Cerebellar nuclear complex (tissue), 1 donor: Measurements from ENCODE around the gene BOC.

Source experiments
- DNase-seq, 2 experiments: peaks; one replicate each; lab custom pipeline; 2025; lab: John Stamatoyannopoulos, UW

Gene BOC

DNA sequence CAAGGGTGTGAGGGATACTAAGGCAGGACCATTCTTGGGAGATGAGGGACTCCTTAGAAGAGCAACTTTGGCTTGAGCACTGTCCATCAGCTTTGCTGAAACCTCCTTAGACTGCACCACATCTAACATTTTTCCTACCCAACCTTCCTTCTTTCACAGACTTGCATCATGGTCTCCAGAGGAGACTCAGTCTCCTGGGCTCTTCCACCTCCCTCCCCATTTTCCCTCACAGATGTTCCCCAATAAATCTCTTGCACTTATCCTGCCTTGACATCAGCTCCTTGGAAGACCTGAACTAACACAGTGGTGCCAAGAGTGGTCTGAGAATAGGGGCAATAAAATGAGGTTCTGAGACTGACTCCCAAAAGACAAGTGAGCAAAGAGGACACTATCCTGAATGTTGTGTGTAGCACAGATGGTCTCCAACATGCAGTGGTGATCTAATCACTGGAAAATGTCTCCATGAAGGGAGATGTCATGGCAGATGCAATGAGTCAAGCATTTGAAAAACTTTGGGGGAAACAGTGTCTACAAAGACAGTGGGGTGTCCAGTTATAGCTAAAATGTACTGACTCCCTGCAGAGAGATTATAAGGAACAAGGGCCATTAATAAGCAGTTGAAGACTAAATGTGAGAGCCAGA, 26.0 kb upstream of the BOC start:
- no peak for DNase-seq

GRCh38 chr3:113186566-113186965, 24.8 kb upstream of the BOC start:
- no peak for DNase-seq

DNA sequence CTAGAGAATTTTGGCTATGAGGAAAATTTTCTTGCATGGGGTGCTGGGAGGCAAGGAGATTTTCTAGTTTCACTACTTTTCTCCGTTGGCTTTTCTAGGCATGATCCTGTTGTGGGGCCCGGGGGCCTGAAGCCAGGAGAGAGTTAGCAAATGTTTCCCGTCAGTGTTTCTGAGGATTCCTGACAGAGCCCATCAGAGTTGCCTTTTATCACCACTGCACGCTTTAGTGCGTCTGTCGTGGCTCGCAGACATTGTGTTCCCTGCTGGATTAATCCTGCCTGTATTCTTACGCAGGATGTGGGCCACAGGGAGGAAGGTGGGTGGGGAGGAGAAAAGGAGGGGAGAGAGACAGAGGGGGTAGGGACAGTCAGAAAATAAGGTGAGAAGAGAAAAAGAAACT, 18.1 kb upstream of the BOC start:
- no peak for DNase-seq

GRCh38 chr3:113193719-113194118, 17.6 kb upstream of the BOC start:
- no peak for DNase-seq

GRCh38 chr3:113194823-113195401, 16.4 kb upstream of the BOC start:
- DNase-seq: no peak

- no peak for DNase-seq
These were observed 11.0 kb upstream of the BOC start for GRCh38 chr3:113200351-113200750.

- no peak for DNase-seq
These were observed 10.4 kb upstream of the BOC start for GRCh38 chr3:113200946-113201345.

- no peak for DNase-seq
These were observed 7.0 kb upstream of the BOC start for GRCh38 chr3:113204371-113204770.

GRCh38 chr3:113205481-113205880, 5.9 kb upstream of the BOC start:
- no peak for DNase-seq

- DNase-seq: no peak
These were observed 590 bp upstream of the BOC start for GRCh38 chr3:113210604-113211329.

DNA sequence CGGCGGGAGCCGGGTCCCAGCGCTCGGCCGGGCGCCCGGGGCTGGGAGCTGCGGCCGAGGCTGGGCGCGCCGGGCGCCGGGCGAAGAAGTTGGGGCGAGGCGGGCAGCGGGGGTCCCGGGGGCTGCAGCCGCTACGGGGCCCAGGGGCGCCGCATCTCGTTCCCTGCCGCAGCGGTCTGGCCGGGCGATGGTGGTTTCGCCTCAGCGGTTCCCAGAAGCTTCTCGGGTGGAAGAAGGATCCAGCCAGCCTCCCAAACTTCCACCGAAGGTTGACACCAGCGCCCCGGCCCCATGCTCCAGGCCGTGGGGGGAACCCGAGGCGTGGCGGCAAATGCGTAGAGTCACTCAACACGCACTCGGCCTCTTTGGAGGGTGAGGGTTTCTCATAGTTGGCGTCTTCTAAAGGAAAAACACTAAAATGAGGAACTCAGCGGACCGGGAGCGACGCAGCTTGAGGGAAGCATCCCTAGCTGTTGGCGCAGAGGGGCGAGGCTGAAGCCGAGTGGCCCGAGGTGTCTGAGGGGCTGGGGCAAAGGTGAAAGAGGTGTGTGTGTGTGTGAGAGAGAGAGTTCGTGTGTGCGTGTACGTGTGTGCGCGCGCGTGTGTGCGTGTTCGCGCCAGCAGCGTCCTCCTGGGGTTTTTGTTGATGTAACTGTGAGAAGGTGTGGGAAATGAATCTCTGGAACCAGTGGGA, 940 bp downstream of the BOC start:
- DNase-seq: no peak

DNA sequence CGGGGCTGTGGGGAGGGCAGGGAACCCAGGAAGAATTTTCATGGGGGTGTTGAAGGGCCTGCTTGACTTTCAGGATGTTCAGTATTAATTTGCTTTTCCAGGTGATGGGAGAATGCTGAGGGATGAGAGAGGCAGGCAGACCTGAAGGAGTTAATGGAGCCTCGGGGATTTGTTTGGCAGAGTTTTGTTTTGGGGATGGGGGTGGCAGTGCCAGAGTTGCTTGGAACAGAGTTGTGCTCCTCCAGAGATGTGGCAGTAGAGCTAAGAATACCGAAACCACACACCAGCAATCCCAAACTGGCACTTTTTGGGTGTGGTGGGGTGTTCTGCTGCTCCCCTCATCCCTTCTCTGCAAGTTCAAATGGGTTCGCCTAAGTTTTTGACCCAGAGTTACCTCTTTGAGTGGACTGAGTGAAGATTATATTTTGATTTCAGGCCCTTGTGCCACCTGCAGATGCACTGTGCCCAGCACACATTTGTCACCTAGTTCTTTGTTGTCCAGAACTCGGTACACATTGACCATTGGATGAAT, 1.6 kb downstream of the BOC start:
- DNase-seq: no peak

DNA sequence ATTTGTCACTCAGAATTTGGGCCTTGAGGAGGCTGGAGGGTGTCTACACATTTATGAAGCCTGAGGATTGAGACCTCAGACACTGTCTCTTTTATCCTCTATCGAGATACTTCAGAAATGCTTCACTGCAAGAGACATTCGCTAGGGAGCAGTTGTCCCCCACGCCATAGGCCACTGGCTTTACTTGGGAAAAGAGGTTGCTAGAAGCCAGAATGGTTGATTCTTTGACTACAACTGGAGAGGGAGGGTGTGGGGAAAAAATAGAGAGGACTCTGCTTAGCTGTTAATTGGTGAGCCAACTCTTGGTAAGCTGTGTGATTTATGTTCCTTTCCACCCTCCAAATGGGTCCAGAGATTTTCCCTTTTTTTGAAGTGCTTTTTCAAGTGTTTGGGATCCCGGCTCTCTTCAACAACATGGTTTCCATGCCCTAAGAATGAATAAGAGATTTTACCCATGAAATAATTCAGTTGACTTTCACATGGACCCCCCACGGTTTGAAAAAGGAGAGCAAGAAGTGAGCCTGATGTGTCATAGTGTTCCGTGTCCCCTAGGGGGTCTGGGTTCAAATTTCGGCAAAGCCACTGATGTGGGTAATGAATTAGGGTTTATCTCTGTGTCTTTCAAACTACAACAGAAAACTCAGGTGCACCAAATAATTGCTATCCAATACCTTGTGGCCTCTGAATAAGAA, 2.7 kb downstream of the BOC start:
- no peak for DNase-seq

GRCh38 chr3:113214917-113215595, 3.7 kb downstream of the BOC start:
- no peak for DNase-seq

GRCh38 chr3:113216393-113216792, 5.0 kb downstream of the BOC start:
- DNase-seq: no peak

GRCh38 chr3:113218011-113218680, 6.8 kb downstream of the BOC start:
- DNase-seq: no peak

DNA sequence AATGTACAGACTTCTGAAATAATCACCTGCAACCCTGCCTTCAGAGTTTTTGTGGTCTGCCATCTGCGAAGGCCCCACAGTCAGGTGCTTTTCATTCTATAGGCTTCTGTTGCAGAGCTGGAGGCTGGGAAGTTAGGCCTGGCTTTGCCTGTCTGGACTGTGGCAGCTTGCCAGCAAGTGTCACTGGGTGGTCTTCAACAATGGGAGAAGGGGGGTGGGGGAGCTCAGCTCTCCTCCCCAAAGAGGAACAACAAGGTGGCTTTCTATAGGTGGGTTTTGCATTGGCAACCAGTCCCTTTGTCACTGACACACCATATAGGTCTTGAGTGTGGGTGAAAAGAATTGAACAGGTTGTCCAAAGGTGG, 7.3 kb downstream of the BOC start:
- DNase-seq: no peak

DNA sequence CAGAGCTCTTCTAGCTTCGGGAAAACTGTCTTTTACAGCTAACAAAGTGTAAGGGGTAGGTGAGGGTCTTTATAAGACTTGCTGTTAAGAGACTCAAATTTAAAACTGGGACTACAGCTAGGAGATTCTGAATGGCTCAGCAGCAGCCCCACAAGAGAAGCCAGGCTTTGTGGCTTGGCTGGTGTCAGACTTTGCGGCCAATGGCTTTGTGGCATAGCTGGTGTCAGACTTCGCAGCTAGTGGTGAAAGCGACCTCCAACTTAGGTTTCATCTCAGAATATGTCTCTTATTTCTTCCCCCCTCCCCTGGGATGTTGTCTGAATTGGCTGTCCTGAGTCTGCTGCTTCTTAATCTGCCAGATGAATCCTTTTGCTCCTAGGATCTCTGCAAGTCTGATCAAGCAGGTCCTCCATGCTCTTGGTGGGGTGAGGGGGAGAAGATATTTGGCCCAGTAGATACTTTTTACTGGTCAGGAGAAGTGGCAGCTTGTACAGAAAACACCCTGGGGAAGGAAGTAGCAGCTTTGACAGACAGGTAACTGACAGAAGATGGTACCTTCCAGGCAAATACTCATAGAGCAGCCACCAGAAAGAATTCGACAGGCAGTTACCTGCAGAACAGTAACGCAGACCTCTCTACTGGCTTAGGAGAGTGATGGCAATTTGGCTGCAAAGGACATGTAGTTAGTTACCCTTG, 8.4 kb downstream of the BOC start:
- no peak for DNase-seq

GRCh38 chr3:113220721-113221120, 9.4 kb downstream of the BOC start:
- no peak for DNase-seq

DNA sequence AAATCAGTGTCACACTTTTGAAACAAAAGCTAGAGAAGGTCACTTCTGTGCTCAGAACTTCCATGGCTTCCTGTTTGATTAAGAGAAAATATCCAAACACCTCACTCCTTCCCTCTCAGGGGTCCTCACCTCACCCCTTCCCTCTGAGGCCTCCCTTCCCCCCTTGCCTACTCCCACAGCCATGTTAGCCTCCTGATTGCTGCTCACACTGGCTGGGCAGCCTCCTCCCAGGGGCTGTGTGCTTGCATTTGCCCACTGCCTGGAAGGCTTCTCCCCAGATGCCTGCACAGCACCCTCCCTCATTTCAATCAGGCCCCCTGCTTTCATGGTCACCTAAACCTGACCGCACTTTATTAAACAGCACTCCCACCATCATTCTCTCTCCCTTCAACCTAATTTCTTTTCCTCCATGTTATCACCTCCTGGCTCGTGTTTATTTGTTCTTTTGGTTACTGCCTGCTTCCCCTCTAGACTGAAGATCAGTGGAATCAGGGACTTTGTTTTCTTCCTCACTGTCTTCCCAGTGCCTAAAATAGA, 10.4 kb downstream of the BOC start:
- no peak for DNase-seq
